ENCODE data around the gene SIK1.
"Not testable (repeated sequence)": the region's sequence is repeated elsewhere in the genome, so short reads cannot be mapped to it uniquely, and the experiment has no call there.

SIK1 gene

GRCh38 chr21:43383351-43383750 is 43.6 kb downstream of the SIK1 start:
- DNase-seq = not testable (repeated sequence)

- not testable (repeated sequence) for DNase-seq
Observed at GRCh38 chr21:43382902-43383301, 44.0 kb downstream of the SIK1 start.

DNA sequence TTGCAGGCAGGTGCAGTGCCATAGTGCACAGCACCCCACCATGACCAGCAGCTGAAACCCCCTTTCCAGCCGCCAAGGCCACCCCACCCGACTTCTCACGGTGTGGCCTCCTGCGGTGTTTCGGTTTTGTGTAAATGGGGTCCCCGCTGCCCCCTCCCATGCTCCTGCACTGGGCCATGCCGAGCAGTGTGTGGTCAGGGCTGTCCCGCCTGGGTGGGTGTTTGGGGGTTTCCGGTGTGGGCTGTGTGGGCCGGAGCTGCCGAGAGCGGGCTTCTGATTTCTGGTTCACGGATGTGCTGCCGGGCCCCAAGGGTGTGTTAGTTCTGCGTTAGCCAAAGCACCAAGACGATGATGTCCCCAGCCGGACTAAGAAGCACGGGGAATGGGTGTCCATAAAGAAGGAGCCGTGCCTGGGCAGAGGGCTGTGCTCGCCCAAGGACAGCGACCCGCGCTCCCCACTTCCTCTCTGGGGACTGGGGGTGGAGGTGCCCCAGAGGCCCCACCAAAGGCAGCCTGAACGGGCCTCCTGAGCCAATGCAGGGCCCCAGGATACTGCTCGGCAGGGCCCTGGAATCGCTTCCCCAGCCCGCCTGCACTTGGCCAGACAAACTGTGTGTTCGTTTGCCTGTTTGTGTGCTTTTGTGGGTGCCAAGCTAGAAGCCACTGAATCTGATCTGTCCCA is 45.9 kb downstream of the SIK1 start:
- DNase-seq = not testable (repeated sequence)

GRCh38 chr21:43380337-43380736 is 46.6 kb downstream of the SIK1 start:
- not testable (repeated sequence) for DNase-seq

DNA sequence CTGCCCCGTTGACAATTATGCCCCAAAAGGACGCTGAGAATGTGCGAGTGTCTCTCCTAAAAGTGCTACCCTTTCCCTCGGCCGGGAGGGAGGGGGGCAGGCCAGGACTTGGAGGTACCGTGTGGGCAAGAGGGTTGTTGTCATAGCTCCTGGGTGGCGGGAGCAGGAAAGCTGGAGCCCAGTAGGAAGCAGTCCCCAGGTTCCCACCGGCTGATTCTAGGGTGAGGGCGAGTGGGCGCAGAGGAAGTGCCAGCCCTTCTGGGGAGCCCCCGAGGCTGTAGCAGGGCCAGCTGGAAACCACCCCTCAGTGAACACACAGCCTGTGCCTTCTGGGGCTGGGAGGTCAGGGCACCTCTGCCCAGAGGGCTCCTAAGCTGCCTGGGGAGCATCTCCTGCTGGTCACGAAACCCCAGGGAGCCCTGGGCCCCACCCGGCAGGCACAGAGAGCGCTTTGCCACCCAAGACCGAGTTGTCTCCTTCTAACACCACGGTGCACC is 47.3 kb downstream of the SIK1 start:
- not testable (repeated sequence) for DNase-seq

GRCh38 chr21:43376478-43376882 is 50.5 kb downstream of the SIK1 start:
- no peak for DNase-seq

GRCh38 chr21:43375837-43376477 is 51.0 kb downstream of the SIK1 start:
- no peak for DNase-seq

DNA sequence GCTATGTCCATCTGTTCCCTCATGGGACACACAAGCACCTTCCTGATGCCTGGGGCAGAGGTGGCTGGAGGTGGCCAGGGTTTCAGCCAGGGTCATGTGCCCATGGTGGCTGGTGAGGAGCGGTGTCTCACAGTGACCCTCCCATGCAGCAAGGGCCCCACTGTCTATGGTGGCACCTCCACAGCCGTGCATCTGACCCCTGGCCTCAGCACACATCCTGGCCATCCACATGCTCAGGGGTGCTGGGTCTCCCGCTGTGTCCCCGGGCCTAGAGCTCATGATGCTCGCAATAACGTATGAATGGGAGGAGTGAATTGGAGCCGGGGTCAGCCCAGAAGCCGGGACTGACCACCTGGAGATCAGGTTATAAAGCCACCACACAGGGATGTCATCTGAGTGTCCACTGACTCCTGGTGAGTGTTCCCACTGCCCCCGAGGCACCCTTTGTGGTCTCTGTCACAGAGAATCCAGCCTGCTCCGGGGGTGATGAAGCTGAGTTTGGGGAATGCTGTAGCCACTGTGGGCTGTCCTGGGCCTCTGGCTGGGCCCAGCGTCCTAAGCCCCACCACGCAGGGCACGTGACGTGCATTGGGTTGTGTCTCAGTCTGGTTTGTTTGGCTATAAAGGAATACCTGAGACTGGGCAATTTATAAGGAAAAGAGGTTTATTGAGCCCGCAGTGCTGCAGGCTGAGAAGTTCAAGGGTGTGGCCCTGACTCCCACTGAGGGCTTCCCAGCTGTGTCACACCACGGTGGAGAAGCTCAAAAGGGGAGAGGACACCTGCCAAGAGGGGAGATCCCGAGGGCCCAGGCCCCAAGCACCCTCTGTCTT is 51.7 kb downstream of the SIK1 start:
- DNase-seq = no peak

- no peak for DNase-seq
Observed at GRCh38 chr21:43374228-43374885, 52.6 kb downstream of the SIK1 start.

- no peak for DNase-seq
Observed at GRCh38 chr21:43373362-43374227, 53.3 kb downstream of the SIK1 start.

GRCh38 chr21:43372663-43373361 is 54.1 kb downstream of the SIK1 start:
- no peak for DNase-seq

DNA sequence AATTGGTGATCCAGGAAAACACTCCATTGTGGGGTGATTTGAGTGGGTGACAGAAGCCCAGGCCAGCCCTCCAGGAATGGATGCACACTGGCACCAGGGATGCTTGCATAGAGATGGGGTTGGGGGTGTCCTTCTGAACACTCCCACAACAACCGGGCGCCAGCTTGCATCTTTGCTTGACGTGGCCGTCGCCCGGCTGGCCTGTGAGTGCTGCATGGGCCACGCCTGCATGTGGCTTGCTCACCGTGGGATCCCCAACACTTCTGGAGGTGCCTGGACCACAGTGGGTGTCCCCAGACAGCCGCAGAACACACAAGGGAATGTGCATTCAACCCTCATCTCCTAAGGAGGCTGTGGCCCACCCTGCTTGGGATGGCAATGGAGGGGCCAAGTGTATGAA is 55.1 kb downstream of the SIK1 start:
- DNase-seq = no peak

DNA sequence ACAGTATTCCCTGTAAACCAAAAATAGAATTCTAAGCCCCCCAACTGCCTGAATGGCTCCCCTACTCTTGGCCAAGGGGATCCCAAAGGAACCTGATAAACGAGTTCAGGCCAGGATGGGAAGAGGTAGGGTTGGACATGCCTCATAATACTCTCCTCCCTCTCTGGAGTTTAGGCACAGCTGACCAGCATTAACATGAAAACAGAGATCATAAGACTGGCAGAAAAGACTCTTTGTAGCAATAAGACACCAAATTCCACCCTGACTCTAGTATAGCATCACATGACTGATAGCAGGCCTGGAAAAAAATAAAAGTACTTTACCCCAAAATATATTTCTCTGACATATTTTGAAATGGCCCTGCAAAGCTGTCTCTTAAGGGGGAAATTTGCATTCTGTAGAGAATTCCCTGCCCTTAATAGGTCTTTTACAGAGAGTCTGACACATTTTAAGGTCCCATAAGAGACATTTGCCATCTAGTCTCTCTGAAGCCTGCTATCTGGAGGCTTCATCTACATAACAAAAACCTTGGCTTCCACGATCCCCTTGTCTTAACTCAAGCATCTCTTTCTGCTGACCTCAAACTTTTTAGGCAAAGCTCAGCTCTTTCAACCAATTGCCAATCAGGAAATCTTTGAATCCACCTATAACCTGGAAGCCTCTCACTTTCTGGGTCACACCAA is 55.9 kb downstream of the SIK1 start:
- no peak for DNase-seq

DNA sequence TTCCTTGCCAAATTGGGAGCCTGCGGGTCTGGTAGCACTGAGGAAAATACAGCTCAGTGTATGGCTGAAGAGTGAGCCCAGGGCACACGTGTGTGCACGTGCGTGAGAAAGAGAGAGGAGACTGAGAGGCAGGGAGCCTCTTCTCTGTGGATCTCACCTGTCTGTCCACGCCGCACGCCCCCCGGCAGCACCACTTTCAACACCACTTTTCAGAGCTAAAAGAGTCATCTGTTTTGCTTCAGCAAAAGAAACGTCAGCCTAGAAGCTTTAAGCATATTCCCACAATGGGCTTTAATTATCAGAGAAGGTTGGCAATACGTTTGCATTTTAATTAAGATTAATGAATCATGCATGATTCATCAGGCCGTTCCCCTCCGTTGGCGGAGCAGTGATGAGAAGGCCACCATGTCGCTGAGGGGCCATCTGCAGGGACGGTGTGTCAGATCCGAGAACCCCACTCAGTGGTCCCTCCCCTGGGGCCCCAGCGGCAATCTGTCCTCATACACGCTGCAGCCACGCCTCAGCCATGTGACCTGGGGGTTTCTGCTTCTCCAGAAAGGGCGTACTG is 56.8 kb downstream of the SIK1 start:
- no peak for DNase-seq

DNA sequence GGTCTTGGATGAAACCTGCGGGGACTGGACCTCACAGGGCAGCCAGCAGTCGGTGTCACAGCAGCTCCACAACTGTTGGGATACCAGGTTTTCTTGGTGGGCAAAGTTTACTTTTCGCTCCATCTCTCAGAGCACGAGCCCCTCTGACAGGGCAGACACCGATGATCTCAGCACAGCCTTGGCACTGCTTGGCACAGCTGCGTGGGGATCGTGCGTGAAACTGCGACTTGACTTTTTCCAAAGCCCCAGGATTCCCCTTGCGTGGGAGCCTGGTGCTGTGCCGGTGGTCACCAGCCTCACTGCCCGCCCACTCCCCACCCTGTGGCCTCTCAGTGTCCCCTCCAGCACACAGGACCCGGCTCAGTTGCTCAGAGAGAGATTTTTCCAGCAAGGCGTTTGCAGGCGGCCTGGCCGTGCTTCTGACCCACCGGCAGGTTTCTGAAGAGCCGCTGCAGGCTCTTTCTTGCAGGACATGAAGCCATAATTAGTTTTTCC is 57.3 kb downstream of the SIK1 start:
- no peak for DNase-seq

DNA sequence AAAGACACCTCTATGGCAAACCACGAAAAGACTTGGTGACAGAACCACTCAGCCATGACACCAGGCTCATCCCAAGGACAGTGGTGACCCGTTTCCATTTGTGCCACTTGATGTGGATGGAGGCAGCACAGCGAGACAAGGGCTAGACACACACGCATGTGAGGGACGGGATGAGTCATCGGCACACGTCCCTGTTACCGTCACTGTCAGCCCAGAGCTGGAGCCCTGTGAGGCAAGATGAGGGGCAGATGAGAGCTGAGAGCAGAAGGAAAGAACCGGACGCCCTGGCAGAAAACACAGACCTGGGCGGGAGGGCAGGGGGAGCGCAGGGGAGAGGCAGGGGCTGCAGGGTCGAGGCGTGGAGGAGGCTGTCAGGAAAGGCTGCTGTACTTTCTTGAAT is 57.8 kb downstream of the SIK1 start:
- no peak for DNase-seq

DNA sequence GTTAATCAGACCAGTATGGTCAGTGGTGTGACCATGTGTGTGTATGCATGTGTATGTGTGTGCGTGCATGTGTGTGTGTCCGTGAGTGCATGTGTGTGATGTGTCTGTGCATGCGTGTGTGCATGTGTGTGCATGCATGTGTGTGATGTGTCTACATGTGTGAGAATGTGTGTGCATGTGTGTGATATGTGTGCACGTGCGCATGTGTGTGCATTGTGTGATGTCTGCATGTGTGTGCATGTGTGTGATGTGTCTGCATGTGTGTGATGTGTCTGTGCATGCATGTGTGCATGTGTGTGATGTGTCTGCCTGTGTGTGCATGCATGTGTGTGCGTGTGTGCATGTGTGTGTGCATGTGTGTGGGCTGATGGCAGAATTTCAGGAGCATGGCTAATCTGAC is 58.2 kb downstream of the SIK1 start:
- DNase-seq = no peak

GRCh38 chr21:43367859-43368258 is 59.1 kb downstream of the SIK1 start:
- DNase-seq = no peak

DNA sequence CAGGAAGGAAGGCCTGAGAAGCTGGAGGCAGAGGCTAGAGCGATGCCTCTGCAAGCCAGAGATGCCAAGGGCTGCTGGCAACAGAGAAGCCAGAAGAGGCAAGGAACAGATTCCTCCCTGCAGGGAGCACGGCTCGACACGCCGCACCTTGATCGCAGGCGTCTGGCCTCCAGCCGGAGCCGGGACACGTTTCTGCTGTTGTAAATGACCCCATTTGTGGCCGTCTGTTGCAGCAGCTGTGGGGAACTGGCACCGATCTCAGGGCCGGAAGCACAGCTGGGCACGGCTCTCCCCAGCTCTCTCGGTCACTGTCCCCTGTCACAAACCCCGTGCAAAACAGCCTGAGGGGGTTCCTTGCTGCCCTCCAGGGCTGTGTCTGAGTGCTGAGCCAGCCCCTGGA is 59.6 kb downstream of the SIK1 start:
- DNase-seq = no peak

DNA sequence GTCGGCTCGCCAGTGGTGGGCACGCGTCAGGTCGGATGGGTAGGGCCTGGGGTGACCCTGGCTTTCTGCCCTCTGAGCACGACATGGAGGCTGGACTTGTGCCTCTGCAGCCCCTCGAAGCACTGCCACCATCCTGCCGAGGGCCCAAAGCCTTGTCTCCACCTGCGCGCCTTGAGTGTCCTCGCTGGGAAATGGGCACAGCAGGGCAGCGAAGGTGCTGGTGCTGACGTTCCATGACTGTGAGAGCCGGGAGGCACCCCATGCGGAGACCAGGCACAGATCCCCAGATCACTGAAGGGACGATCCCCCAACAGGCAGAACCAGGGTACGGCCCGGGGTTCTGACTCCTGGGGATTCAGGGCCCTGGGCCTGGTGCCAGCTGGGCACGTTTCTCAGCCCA is 60.3 kb downstream of the SIK1 start:
- DNase-seq = no peak
